ENCODE results near the gene RHOD. TPM values are rescaled to one million over a fixed set of nuclear protein-coding genes. Genes with fewer than 3 reads are reported as not detected.

The RHOD gene
- total and polyA plus RNA-seq, 9 of the 15 experiments (the other 6 are each of a cell fraction or from before 2014, with no cell fraction given) = not detected

DNA sequence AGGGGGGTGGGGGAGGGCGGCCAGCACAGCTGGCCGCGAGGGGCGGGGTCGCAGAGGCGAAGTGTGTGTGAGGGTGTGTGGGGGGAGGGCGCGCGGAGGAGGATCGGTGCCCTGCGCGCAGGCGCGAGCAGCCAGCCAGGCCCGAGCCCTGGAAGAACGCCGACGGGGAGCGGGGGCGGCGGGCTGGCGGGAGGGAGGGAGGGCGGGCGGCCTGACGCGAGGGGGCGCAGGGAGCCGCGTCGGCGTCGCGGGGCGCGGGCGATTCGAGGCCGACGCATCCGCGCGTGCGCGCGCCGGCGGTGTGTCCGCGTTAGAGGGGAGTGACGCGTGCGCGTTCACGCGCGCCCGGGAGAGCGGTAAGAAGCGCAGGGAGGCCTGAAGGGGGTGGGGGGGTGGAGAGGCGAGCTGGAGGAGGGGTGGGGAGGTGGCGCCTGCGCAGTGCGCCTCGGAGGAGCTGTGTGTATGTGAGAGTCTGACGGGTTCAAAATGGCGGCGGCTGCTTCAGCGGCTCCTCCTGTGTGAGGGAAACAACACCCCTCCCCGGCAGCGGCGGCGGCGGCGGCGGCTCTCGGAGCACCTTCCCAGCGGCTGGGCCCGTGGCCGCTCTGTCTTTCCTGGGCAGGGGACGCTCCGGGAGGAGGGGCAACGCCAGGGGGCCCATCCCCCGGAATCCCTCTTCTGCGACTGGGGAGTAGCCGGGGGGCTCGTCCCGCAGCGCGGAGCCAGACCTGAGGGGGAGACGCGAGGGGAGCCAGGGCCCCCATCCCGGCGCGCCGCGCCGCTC is 62.3 kb downstream of the RHOD start, which contains the start of gene KDM2A (continued):
- TF ChIP-seq, protein P1, sequence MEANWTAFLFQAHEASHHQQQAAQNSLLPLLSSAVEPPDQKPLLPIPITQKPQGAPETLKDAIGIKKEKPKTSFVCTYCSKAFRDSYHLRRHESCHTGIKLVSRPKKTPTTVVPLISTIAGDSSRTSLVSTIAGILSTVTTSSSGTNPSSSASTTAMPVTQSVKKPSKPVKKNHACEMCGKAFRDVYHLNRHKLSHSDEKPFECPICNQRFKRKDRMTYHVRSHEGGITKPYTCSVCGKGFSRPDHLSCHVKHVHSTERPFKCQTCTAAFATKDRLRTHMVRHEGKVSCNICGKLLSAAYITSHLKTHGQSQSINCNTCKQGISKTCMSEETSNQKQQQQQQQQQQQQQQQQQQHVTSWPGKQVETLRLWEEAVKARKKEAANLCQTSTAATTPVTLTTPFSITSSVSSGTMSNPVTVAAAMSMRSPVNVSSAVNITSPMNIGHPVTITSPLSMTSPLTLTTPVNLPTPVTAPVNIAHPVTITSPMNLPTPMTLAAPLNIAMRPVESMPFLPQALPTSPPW (CRISPR knock-in tag; IDR thresholded peaks at IDR 0.05) = peak; percentile 98
- TF ChIP-seq POLR3A (IDR thresholded peaks at IDR 0.05; ENCODE audit: borderline replicate concordance, extremely low read depth, insufficient read depth, insufficient read length) (no peak), ZBTB7A (IDR thresholded peaks at IDR 0.05; ENCODE audit: borderline replicate concordance, control insufficient read depth, low read depth, low read length) (peak; percentile 77; the same call in 1 of the 2 replicates), SRSF3 (IDR thresholded peaks at IDR 0.05; ENCODE audit: insufficient read depth, low read length) (no peak), MCM2 (IDR thresholded peaks at IDR 0.05; ENCODE audit: low read depth) (no peak), CBX1 (IDR thresholded peaks at IDR 0.05; ENCODE audit: low read depth) (0 out of 2 replicates have a peak, but pooled peaks have one; percentile 55), U2AF2 (optimal IDR thresholded peaks at IDR 0.05; ENCODE audit: low read depth, low read length) (no peak), FOXJ3 (CRISPR knock-in tag; IDR thresholded peaks at IDR 0.05) (no peak), SRSF9 (IDR thresholded peaks at IDR 0.05; ENCODE audit: borderline replicate concordance, low read depth, low read length) (no peak), ZFP1 (CRISPR knock-in tag; IDR thresholded peaks at IDR 0.05) (no peak), ZNF75A (CRISPR knock-in tag; IDR thresholded peaks at IDR 0.05) (no peak), ZNF253 (CRISPR knock-in tag; conservative IDR thresholded peaks at IDR 0.05) (no peak), ZNF79 (CRISPR knock-in tag; IDR thresholded peaks at IDR 0.05; ENCODE audit: low read depth) (no peak), RCOR1 (IDR thresholded peaks at IDR 0.05; ENCODE audit: borderline replicate concordance in 1 of 2, low read depth in 2 of 2, low read length in 2 of 2) (0 out of 4 replicates have a peak, but pooled peaks of 1 of the 2 experiments have one; percentile 29), ZSCAN29 (IDR thresholded peaks at IDR 0.05) (no peak)

Data from K562 (cell line).